ENCODE data around the gene SNCG.
A peak's percentile ranks its signal among the peaks of the same experiment; 100 is the strongest.
"Not testable (repeated sequence)": the region's sequence is repeated elsewhere in the genome, so short reads cannot be mapped to it uniquely, and the experiment has no call there.

Gene SNCG

GRCh38 chr10:86961481-86962091 is 3.2 kb downstream of the SNCG start:
- no peak for DNase-seq

GRCh38 chr10:86962136-86962980 is 4.0 kb downstream of the SNCG start:
- no peak for DNase-seq

- no peak for DNase-seq
These were observed 4.5 kb downstream of the SNCG start for GRCh38 chr10:86962981-86963310.

- DNase-seq, result no peak
These were observed 5.0 kb downstream of the SNCG start for GRCh38 chr10:86963341-86963919.

GRCh38 chr10:86964061-86964846 is 5.9 kb downstream of the SNCG start:
- no peak for DNase-seq

- no peak for DNase-seq
These were observed 6.4 kb downstream of the SNCG start for GRCh38 chr10:86964847-86965190.

- DNase-seq, result no peak
These were observed 7.7 kb downstream of the SNCG start for GRCh38 chr10:86965986-86966654.

- no peak for DNase-seq
These were observed 9.1 kb downstream of the SNCG start for GRCh38 chr10:86967481-86967941.

GRCh38 chr10:86968271-86968993 is 10.0 kb downstream of the SNCG start, which contains the start of gene ADIRF:
Gene ADIRF (plus strand): TSS chr10:86968482. CDS start chr10:86968545, 63 bp downstream.
- no peak for DNase-seq

- no peak for DNase-seq
These were observed 10.6 kb downstream of the SNCG start for GRCh38 chr10:86968994-86969355.

GRCh38 chr10:86969421-86970041 is 11.1 kb downstream of the SNCG start:
- DNase-seq, result no peak

- DNase-seq, result no peak
These were observed 12.0 kb downstream of the SNCG start for GRCh38 chr10:86970162-86970981.

GRCh38 chr10:86970982-86971231 is 12.5 kb downstream of the SNCG start:
- DNase-seq, result no peak

GRCh38 chr10:86971232-86971991 is 13.0 kb downstream of the SNCG start:
- peak; percentile 91 to 92 for DNase-seq

GRCh38 chr10:86972613-86973380 is 14.4 kb downstream of the SNCG start:
- no peak for DNase-seq

GRCh38 chr10:86974484-86974883 is 16.1 kb downstream of the SNCG start:
- DNase-seq, result no peak

GRCh38 chr10:86976362-86977056 is 18.1 kb downstream of the SNCG start:
- DNase-seq, result no peak

- not testable (repeated sequence) for DNase-seq
These were observed 20.1 kb downstream of the SNCG start for GRCh38 chr10:86978457-86978856.

Measured in CD4-positive, alpha-beta T cell treated with Interleukin-1 beta for 1 hour (primary cell).